ENCODE results near the gene CCDC107.
"Not testable (repeated sequence)": the region's sequence is repeated elsewhere in the genome, so short reads cannot be mapped to it uniquely, and the experiment has no call there.

Gene CCDC107

GRCh38 chr9:35637427-35637955 is 20.6 kb upstream of the CCDC107 start:
- not testable (repeated sequence) for DNase-seq (ENCODE audit: low read depth, low spot score)

- DNase-seq (ENCODE audit: low read depth, low spot score), result not testable (repeated sequence)
Observed at GRCh38 chr9:35638751-35639150, 19.3 kb upstream of the CCDC107 start.

GRCh38 chr9:35639225-35639624 is 18.9 kb upstream of the CCDC107 start:
- DNase-seq (ENCODE audit: low read depth, low spot score), result not testable (repeated sequence)

- DNase-seq (ENCODE audit: low read depth, low spot score), result no peak
Observed at GRCh38 chr9:35639631-35640030, 18.5 kb upstream of the CCDC107 start.

- not testable (repeated sequence) for DNase-seq (ENCODE audit: low read depth, low spot score)
Observed at GRCh38 chr9:35640431-35640830, 17.7 kb upstream of the CCDC107 start.

- DNase-seq (ENCODE audit: low read depth, low spot score), result not testable (repeated sequence)
Observed at GRCh38 chr9:35641478-35641877, 16.6 kb upstream of the CCDC107 start.

GRCh38 chr9:35643046-35643445 is 15.0 kb upstream of the CCDC107 start:
- DNase-seq (ENCODE audit: low read depth, low spot score), result no peak

GRCh38 chr9:35645736-35646135 is 12.4 kb upstream of the CCDC107 start:
- DNase-seq (ENCODE audit: low read depth, low spot score), result not testable (repeated sequence)

- no peak for DNase-seq (ENCODE audit: low read depth, low spot score)
Observed at GRCh38 chr9:35646153-35646532, 11.9 kb upstream of the CCDC107 start.

- peak; percentile 79 for DNase-seq (ENCODE audit: low read depth, low spot score)
Observed at GRCh38 chr9:35646533-35647265, 11.4 kb upstream of the CCDC107 start.

GRCh38 chr9:35649431-35650340 is 8.4 kb upstream of the CCDC107 start:
- DNase-seq (ENCODE audit: low read depth, low spot score), result no peak

- DNase-seq (ENCODE audit: low read depth, low spot score), result no peak
Observed at GRCh38 chr9:35650341-35651158, 7.5 kb upstream of the CCDC107 start, which contains the start of gene SIT1. SIT1 (minus strand) TSS chr9:35650931; CDS start chr9:35650853, 78 bp downstream.

- DNase-seq (ENCODE audit: low read depth, low spot score), result no peak
Observed at GRCh38 chr9:35651956-35652828, 5.9 kb upstream of the CCDC107 start.

GRCh38 chr9:35652829-35653209 is 5.3 kb upstream of the CCDC107 start:
- DNase-seq (ENCODE audit: low read depth, low spot score), result no peak

GRCh38 chr9:35653611-35654010 is 4.5 kb upstream of the CCDC107 start:
- DNase-seq (ENCODE audit: low read depth, low spot score), result no peak

GRCh38 chr9:35656348-35656747 is 1.7 kb upstream of the CCDC107 start:
- no peak for DNase-seq (ENCODE audit: low read depth, low spot score)

GRCh38 chr9:35656831-35657545 is 1.1 kb upstream of the CCDC107 start:
- no peak for DNase-seq (ENCODE audit: low read depth, low spot score)

- DNase-seq (ENCODE audit: low read depth, low spot score), result peak; percentile 76
Observed at GRCh38 chr9:35657546-35658136, 451 bp upstream of the CCDC107 start, which contains the start of gene RMRP. RMRP (minus strand) TSS chr9:35658019.

- DNase-seq (ENCODE audit: low read depth, low spot score), result no peak
Observed at GRCh38 chr9:35658968-35659220, 802 bp downstream of the CCDC107 start.

- no peak for DNase-seq (ENCODE audit: low read depth, low spot score)
Observed at GRCh38 chr9:35659340-35659739, 1.2 kb downstream of the CCDC107 start.
